ENCODE measurements around the gene LGALS7. TPM values are rescaled to one million over a fixed set of nuclear protein-coding genes. Genes with fewer than 3 reads are reported as not detected.

The LGALS7 gene
- polyA plus RNA-seq, 1 donor from 2014 or later, result not detected

DNA sequence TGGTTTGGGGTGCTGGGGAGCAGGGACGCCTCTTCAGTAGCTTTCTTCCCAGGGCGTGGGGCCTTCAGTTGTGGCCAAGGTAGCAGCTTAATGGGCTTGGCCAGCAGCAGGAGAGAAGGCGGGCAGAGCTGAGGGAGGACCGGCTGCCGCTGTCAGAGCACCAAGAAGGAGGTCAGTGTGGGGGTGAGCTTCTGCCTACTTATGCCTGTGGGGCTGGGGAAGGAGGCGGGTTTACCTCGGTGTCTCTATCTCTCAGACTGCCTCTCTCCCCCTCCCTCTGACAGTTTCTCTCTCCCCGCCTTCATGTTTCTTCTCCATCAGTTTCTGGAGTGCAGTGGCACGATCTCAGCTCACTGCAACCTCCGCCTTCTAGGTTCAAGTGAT is 29.0 kb downstream of the LGALS7 start, which contains the start of gene CAPN12:
Gene CAPN12 (minus strand): TSS at position 177 of the 384 bp plus-strand sequence. CDS start 309 bp downstream, outside the sequence.
- H3K4me3 ChIP-seq (ENCODE audit: low read length), result no peak within 1 kb of the TSS
- no peak for TF ChIP-seq MXI1 (conservative IDR thresholded peaks at IDR 0.05; ENCODE audit: poor library complexity, severe bottlenecking)
- H3K79me2 ChIP-seq (replicated peaks; ENCODE audit: insufficient read depth, low read length), result no peaks in the 10 kb centered on the region
- H3K36me3 ChIP-seq (ENCODE audit: insufficient read depth, low read length), result no peaks in the 10 kb centered on the region
- H2AFZ ChIP-seq (ENCODE audit: low read depth, low read length), result no peak within 1 kb of the TSS
- no peaks in the 10 kb centered on the region for H3K27me3 ChIP-seq (ENCODE audit: insufficient read depth, low read depth, low read length)
- H4K20me1 ChIP-seq (ENCODE audit: insufficient read depth), result no peaks in the 10 kb centered on the region
- no peak within 1 kb of the TSS for H3K9ac ChIP-seq (ENCODE audit: low read length)
- H3K9me2 ChIP-seq (ENCODE audit: insufficient read depth, low read length), result no peaks in the 10 kb centered on the region
- no peak within 1 kb of the TSS for H3K27ac ChIP-seq (ENCODE audit: low read length)
- no peaks in the 10 kb centered on the region for H3F3A ChIP-seq (ENCODE audit: insufficient read depth, low read length, poor library complexity, severe bottlenecking)
- no peaks in the 10 kb centered on the region for H3K9me3 ChIP-seq (ENCODE audit: low read length)
- no peak within 1 kb of the TSS for H3K4me2 ChIP-seq (ENCODE audit: low read length)

DNA sequence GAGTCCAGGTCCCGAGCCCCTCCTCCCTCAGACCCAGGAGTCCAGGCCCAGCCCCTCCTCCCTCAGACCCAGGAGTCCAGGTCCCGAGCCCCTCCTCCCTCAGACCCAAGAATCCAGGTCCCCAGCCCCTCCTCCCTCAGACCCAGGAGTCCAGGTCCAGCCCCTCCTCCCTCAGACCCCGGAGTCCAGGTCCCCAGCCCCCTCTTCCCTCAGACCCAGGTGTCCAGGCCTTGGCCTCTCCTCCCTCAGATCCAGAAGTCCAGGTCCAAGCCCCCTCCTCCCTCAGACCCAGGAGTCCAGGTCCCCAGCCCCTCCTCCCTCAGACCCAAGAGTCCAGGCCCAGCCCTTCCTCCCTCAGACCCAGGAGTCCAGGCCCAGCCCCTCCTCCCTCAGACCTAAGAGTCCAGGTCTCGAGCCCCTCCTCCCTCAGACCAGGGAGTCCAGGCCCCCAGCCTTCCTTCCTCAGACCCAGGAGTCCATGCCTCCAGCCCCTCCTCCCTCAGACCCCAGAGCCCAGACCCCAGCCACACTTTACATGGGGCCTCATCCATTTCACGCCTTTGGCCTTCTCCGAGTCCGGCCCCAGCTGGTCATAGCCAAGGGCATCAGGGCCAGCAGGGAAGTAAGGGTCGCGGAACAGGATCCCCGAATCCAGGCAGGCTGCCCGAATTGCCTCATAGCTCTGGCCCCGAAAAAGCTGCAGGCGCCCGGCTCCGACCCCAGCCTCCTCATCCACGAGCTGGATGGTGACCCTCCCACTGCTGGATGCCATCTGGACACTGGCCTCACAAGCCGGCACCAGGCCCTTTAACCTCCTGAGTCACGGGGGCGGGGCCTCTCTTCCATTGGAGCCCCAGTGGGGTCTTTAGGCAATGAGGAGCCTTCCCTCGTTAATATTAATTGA is 29.7 kb downstream of the LGALS7 start:
- TF ChIP-seq, protein P1, sequence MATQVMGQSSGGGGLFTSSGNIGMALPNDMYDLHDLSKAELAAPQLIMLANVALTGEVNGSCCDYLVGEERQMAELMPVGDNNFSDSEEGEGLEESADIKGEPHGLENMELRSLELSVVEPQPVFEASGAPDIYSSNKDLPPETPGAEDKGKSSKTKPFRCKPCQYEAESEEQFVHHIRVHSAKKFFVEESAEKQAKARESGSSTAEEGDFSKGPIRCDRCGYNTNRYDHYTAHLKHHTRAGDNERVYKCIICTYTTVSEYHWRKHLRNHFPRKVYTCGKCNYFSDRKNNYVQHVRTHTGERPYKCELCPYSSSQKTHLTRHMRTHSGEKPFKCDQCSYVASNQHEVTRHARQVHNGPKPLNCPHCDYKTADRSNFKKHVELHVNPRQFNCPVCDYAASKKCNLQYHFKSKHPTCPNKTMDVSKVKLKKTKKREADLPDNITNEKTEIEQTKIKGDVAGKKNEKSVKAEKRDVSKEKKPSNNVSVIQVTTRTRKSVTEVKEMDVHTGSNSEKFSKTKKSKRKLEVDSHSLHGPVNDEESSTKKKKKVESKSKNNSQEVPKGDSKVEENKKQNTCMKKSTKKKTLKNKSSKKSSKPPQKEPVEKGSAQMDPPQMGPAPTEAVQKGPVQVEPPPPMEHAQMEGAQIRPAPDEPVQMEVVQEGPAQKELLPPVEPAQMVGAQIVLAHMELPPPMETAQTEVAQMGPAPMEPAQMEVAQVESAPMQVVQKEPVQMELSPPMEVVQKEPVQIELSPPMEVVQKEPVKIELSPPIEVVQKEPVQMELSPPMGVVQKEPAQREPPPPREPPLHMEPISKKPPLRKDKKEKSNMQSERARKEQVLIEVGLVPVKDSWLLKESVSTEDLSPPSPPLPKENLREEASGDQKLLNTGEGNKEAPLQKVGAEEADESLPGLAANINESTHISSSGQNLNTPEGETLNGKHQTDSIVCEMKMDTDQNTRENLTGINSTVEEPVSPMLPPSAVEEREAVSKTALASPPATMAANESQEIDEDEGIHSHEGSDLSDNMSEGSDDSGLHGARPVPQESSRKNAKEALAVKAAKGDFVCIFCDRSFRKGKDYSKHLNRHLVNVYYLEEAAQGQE (IDR thresholded peaks at IDR 0.05; ENCODE audit: borderline replicate concordance), result no peak
- TF ChIP-seq, protein P2, sequence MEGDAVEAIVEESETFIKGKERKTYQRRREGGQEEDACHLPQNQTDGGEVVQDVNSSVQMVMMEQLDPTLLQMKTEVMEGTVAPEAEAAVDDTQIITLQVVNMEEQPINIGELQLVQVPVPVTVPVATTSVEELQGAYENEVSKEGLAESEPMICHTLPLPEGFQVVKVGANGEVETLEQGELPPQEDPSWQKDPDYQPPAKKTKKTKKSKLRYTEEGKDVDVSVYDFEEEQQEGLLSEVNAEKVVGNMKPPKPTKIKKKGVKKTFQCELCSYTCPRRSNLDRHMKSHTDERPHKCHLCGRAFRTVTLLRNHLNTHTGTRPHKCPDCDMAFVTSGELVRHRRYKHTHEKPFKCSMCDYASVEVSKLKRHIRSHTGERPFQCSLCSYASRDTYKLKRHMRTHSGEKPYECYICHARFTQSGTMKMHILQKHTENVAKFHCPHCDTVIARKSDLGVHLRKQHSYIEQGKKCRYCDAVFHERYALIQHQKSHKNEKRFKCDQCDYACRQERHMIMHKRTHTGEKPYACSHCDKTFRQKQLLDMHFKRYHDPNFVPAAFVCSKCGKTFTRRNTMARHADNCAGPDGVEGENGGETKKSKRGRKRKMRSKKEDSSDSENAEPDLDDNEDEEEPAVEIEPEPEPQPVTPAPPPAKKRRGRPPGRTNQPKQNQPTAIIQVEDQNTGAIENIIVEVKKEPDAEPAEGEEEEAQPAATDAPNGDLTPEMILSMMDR (IDR thresholded peaks at IDR 0.05; ENCODE audit: poor library complexity, severe bottlenecking), result no peak
- TF ChIP-seq EP300 (conservative IDR thresholded peaks at IDR 0.05; ENCODE audit: poor library complexity, severe bottlenecking) (no peak), TAF1 (IDR thresholded peaks at IDR 0.05; ENCODE audit: low read depth) (no peak), SMC3 (conservative IDR thresholded peaks at IDR 0.05; ENCODE audit: poor library complexity) (no peak)
- no peak overlapping the region for H3K27ac ChIP-seq (ENCODE audit: low read length)
- no peaks in the 10 kb centered on the region for H3K9me2 ChIP-seq (ENCODE audit: insufficient read depth, low read length)
- H3K4me3 ChIP-seq (ENCODE audit: low read length), result no peak overlapping the region
- H4K20me1 ChIP-seq (ENCODE audit: insufficient read depth), result no peaks in the 10 kb centered on the region
- no peak overlapping the region for H3K4me2 ChIP-seq (ENCODE audit: low read length)
- H3K36me3 ChIP-seq (ENCODE audit: insufficient read depth, low read length), result no peaks in the 10 kb centered on the region
- H3K27me3 ChIP-seq (ENCODE audit: insufficient read depth, low read depth, low read length), result no peaks in the 10 kb centered on the region
- no peaks in the 10 kb centered on the region for H3F3A ChIP-seq (ENCODE audit: insufficient read depth, low read length, poor library complexity, severe bottlenecking)
- H3K79me2 ChIP-seq (replicated peaks; ENCODE audit: insufficient read depth, low read length), result no peaks in the 10 kb centered on the region
- H3K9ac ChIP-seq (ENCODE audit: low read length), result no peak overlapping the region
- H2AFZ ChIP-seq (ENCODE audit: low read depth, low read length), result no peak overlapping the region
- H3K9me3 ChIP-seq (ENCODE audit: low read length), result no peaks in the 10 kb centered on the region

DNA sequence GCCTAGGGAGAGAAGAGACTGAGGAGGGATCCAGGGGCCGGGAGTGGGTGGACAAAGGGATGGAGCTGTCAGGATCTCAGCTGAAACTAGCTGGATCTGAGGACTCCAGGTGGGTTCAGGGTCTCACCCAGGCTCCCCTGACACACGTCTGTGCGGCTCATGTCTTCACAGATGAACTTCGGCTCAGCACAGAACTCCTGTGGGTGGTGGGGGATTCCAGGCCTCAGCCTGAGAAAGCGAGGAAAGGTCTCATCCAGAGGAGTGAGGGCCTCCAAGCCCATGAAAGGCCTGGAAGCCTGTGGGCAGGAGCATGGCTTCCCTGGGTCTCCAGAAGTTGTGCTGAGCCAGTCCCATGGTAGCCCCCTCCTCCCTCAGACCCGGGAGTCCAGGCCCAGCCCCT is 30.4 kb downstream of the LGALS7 start:
- no peak overlapping the region for H3K4me3 ChIP-seq (ENCODE audit: low read length)
- TF ChIP-seq EP300 (conservative IDR thresholded peaks at IDR 0.05; ENCODE audit: poor library complexity, severe bottlenecking) (no peak), EZH2 (IDR thresholded peaks at IDR 0.05; ENCODE audit: borderline replicate concordance, insufficient read depth, low read length, poor library complexity, severe bottlenecking) (no peak), POLR2AphosphoS5 (IDR thresholded peaks at IDR 0.05) (no peak), SMC3 (conservative IDR thresholded peaks at IDR 0.05; ENCODE audit: poor library complexity) (no peak), RAD21 (conservative IDR thresholded peaks at IDR 0.05) (no peak), TAF1 (IDR thresholded peaks at IDR 0.05; ENCODE audit: low read depth) (no peak), MXI1 (conservative IDR thresholded peaks at IDR 0.05; ENCODE audit: poor library complexity, severe bottlenecking) (no peak)
- TF ChIP-seq, protein P2 (IDR thresholded peaks at IDR 0.05; ENCODE audit: poor library complexity, severe bottlenecking), result no peak
- TF ChIP-seq, protein P1 (IDR thresholded peaks at IDR 0.05; ENCODE audit: borderline replicate concordance), result no peak
- no peak overlapping the region for H3K4me2 ChIP-seq (ENCODE audit: low read length)
- no peaks in the 10 kb centered on the region for H3K36me3 ChIP-seq (ENCODE audit: insufficient read depth, low read length)
- no peaks in the 10 kb centered on the region for H3K9me2 ChIP-seq (ENCODE audit: insufficient read depth, low read length)
- H4K20me1 ChIP-seq (ENCODE audit: insufficient read depth), result no peaks in the 10 kb centered on the region
- H3K79me2 ChIP-seq (replicated peaks; ENCODE audit: insufficient read depth, low read length), result no peaks in the 10 kb centered on the region
- H3K27ac ChIP-seq (ENCODE audit: low read length), result no peak overlapping the region
- no peaks in the 10 kb centered on the region for H3K9me3 ChIP-seq (ENCODE audit: low read length)
- no peak overlapping the region for H3K9ac ChIP-seq (ENCODE audit: low read length)
- no peaks in the 10 kb centered on the region for H3F3A ChIP-seq (ENCODE audit: insufficient read depth, low read length, poor library complexity, severe bottlenecking)
- no peak overlapping the region for H2AFZ ChIP-seq (ENCODE audit: low read depth, low read length)
- no peaks in the 10 kb centered on the region for H3K27me3 ChIP-seq (ENCODE audit: insufficient read depth, low read depth, low read length)

All from neural cell (in vitro differentiated cells).